Measurements from ENCODE around the gene UTP3. TPM values are rescaled to one million over a fixed set of nuclear protein-coding genes. Genes with fewer than 3 reads are reported as not detected.
"Not testable (repeated sequence)": the region's sequence is repeated elsewhere in the genome, so short reads cannot be mapped to it uniquely, and the experiment has no call there.

Gene UTP3
- total RNA-seq, 2 experiments from 2014 or later: 35.7 to 39.1 TPM

DNA sequence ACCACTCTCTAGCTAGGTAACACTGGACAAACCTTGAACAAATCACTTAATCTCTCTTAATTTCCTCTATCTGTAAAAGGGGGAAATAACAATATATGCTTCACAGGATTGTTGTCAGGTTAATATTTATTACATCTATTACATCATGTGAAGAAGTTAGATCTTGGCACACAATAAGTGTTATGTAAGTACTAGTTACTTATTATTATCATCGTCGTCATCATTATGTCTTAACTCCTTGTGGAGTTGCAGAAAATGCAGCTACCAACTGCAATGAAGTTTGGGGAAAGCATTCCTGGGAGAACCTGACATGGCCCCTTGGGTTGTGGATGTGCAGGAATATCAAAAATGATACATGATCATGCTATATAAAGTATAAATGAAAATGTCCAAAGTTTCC is 17.2 kb upstream of the UTP3 start:
- Mint-ChIP-seq H3K36me3 (peaks cover 2% of the 10 kb centered on the region), H3K27me3 (peaks cover 12% of the 10 kb centered on the region), H3K4me3 (no peak overlapping the region), H3K4me1 (peaks cover 6% of the 10 kb centered on the region), H3K27ac (no peak overlapping the region), H3K9me3 (no peaks in the 10 kb centered on the region)
- ATAC-seq (ENCODE audit: low read depth) (no peak), DNase-seq (no peak)
- POLR2A ChIA-PET: interaction anchor here (0.5 kb wide), 1 partner anchor 579 kb away, joined by 3 read pairs; no protein-coding TSS in a partner anchor

- ATAC-seq (ENCODE audit: low read depth): no peak
- H3K27ac Mint-ChIP-seq: no peak overlapping the region
- H3K4me3 Mint-ChIP-seq: no peak overlapping the region
- peaks cover 3% of the 10 kb centered on the region for H3K36me3 Mint-ChIP-seq
- POLR2A ChIA-PET: no interaction called here
- DNase-seq: no peak
- H3K9me3 Mint-ChIP-seq: no peaks in the 10 kb centered on the region
- H3K27me3 Mint-ChIP-seq: peaks cover 12% of the 10 kb centered on the region
- H3K4me1 Mint-ChIP-seq: peaks cover 22% of the 10 kb centered on the region
Measured at GRCh38 chr4:70674191-70674590, 14.1 kb upstream of the UTP3 start.

GRCh38 chr4:70674731-70675130 is 13.6 kb upstream of the UTP3 start:
- DNase-seq: no peak
- POLR2A ChIA-PET: no interaction called here
- peaks cover 12% of the 10 kb centered on the region for H3K27me3 Mint-ChIP-seq
- peaks cover 27% of the 10 kb centered on the region for H3K4me1 Mint-ChIP-seq
- H3K4me3 Mint-ChIP-seq: no peak overlapping the region
- H3K27ac Mint-ChIP-seq: no peak overlapping the region
- ATAC-seq (ENCODE audit: low read depth): no peak
- peaks cover 5% of the 10 kb centered on the region for H3K36me3 Mint-ChIP-seq
- H3K9me3 Mint-ChIP-seq: no peaks in the 10 kb centered on the region

DNA sequence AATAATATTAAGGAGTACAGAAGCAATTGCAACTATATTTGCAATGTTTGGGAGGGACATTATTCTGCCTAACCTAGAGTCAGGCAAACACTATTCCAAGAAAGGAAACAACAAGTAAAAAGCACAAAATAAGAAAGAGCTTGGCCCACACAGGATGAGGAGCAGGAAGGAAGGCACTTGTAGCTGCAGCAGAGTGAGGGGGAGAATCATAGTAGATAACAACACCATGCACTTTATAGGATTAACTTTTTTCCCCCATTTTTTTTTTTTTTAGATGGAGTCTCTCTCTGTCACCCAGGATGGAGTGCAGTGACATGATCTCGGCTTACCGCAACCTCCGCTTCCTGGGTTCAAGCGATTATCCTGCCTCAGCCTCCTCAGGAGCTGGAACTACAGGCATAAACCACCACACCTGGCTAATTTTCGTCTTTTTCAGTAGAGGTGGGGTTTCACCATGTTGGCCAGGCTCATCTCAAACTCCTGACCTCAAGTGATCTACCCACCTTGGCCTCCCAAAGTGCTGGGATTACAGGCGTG is 11.7 kb upstream of the UTP3 start:
- no peak for ATAC-seq (ENCODE audit: low read depth)
- H3K4me3 Mint-ChIP-seq: peak overlapping the region; percentile 54
- peak overlapping the region; percentile 71 for H3K27ac Mint-ChIP-seq

DNA sequence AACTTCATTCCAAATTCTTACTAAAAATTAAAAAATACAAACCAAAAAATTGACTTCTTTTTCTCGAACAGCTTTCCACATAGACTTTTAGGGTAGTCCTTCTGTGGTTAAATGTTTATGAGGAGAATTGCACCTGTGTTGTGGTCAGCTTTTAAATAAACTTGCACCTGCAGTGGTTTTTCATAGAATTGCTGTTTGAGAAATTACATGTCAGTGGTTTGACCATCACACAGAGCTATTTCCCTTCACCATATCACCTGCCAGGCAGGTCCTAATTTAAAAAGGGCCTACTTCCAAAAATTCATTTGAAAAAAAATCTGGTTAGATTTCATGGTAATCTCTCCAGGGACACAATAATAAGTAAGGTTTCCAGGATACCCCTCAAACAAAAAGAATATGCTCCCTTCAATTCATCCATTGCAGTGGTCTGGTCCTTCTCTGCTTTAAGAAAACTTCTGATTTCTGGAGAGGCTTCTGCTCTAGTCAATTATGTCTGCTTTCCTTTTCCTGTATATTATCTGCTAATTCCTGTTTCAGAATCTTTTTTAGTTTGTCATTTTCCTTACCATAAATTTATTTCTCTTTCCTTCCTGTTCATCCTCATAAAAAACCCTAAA is 9.8 kb upstream of the UTP3 start:
- ATAC-seq (ENCODE audit: low read depth) (peak; percentile 60), DNase-seq (no peak)
- POLR2A ChIA-PET: interaction anchor here (1.1 to 3.2 kb wide), 4 partner anchors 9 to 56 kb away, joined by 4 to 21 read pairs (median 4); partner anchors contain the start of gene UTP3
- Mint-ChIP-seq H3K9me3 (peaks cover 3% of the 10 kb centered on the region), H3K4me1 (peaks cover 36% of the 10 kb centered on the region), H3K4me3 (peak overlapping the region; percentile 23), H3K36me3 (peaks cover 8% of the 10 kb centered on the region), H3K27ac (peak overlapping the region; percentile 84), H3K27me3 (peaks cover 6% of the 10 kb centered on the region)

More for the DNA sequence above, 11.7 kb upstream of the UTP3 start:
- peaks cover 6% of the 10 kb centered on the region for H3K27me3 Mint-ChIP-seq
- no peak for DNase-seq
- peaks cover 8% of the 10 kb centered on the region for H3K36me3 Mint-ChIP-seq
- peaks cover 34% of the 10 kb centered on the region for H3K4me1 Mint-ChIP-seq
- POLR2A ChIA-PET: interaction anchor here (1.2 to 3.2 kb wide), 2 partner anchors 12 to 317 kb away, joined by 5 to 21 read pairs; partner anchors contain the start of genes DCK and UTP3
- no peaks in the 10 kb centered on the region for H3K9me3 Mint-ChIP-seq

DNA sequence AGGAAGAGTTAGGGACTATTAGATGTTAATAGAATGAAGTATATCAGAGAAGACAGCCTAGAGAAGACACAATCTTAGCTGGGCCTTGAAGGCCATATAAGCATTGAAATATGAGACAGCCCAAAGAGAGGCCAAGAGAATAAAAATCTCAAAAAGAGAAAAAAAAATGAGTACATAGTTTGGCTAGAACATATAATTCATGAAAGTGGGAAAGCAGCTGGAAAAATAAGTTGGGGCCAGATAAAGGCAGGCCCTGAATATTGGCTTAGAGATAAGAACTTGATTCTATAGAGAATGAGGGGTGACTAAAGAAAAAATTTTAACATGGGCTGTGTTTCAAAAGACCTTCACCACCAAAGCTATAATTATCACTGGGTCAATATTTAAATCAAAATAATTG is 7.4 kb upstream of the UTP3 start:
- Mint-ChIP-seq H3K27ac (no peak overlapping the region), H3K27me3 (no peaks in the 10 kb centered on the region), H3K36me3 (peaks cover 6% of the 10 kb centered on the region), H3K9me3 (peaks cover 3% of the 10 kb centered on the region), H3K4me1 (peaks cover 37% of the 10 kb centered on the region), H3K4me3 (no peak overlapping the region)
- POLR2A ChIA-PET: interaction anchor here (0.6 to 1.0 kb wide), 2 partner anchors 25 to 35 kb away, joined by 3 to 8 read pairs; no protein-coding TSS in a partner anchor
- DNase-seq (no peak), ATAC-seq (ENCODE audit: low read depth) (no peak)

DNA sequence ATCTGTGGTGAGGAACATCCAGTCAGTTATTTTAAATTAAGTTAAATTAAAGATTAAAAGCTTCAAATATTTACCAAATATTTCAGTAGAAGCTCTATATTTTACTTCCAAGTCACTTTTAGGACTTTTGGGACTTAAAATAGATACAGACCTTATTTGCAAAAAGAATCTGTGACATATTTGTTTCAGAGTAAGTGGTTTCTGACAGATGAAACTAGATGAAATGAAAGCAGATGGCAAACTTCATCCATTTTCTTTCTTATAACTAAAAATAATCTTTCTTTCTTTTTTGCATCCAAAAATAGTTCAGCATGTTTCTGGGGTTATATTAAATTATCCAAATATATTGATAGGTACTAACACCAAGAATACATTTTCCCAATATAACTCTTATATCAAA is 6.6 kb upstream of the UTP3 start:
- peaks cover 5% of the 10 kb centered on the region for H3K36me3 Mint-ChIP-seq
- ATAC-seq (ENCODE audit: low read depth): no peak
- no peak overlapping the region for H3K4me3 Mint-ChIP-seq
- POLR2A ChIA-PET: interaction anchor here (1.0 kb wide), 1 partner anchor 24 kb away, joined by 3 read pairs; no protein-coding TSS in a partner anchor
- peaks cover 34% of the 10 kb centered on the region for H3K4me1 Mint-ChIP-seq
- no peak for DNase-seq
- H3K27ac Mint-ChIP-seq: no peak overlapping the region
- H3K27me3 Mint-ChIP-seq: no peaks in the 10 kb centered on the region
- peaks cover 3% of the 10 kb centered on the region for H3K9me3 Mint-ChIP-seq

GRCh38 chr4:70682142-70682541 is 6.2 kb upstream of the UTP3 start:
- POLR2A ChIA-PET; H3K27me3 Mint-ChIP-seq; H3K27ac Mint-ChIP-seq; ATAC-seq (ENCODE audit: low read depth); H3K4me3 Mint-ChIP-seq; H3K9me3 Mint-ChIP-seq; H3K36me3 Mint-ChIP-seq; DNase-seq: not testable (repeated sequence)
- H3K4me1 Mint-ChIP-seq: peaks cover 29% of the 10 kb centered on the region

DNA sequence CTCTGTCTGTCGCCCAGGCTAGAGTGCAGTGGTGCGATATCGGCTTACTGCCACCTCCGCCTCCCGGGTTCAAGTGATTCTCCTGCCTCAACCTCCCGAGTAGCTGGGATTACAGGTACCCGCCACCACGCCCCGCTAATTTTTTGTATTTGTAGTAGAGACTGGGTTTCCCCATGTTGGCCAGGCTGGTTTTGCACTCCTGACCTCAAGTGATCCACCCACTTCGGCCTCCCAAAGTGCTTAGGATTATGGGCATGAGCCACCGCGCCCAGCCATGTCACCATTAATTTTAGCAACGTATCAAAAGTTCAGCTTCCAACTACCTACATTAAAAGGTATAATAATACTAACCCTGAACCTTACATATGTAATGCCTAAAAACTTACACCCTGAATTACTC is 940 bp upstream of the UTP3 start:
- Mint-ChIP-seq H3K4me3 (peak overlapping the region; percentile 89), H3K27ac (peak overlapping the region; percentile 96), H3K9me3 (peaks cover under 1% of the 10 kb centered on the region), H3K27me3 (no peaks in the 10 kb centered on the region), H3K4me1 (peaks cover 28% of the 10 kb centered on the region), H3K36me3 (peaks cover 17% of the 10 kb centered on the region)
- no peak for ATAC-seq (ENCODE audit: low read depth)
- DNase-seq: no peak
- POLR2A ChIA-PET: interaction anchor here (0.7 to 3.7 kb wide), 7 partner anchors 9 to 308 kb away, joined by 3 to 21 read pairs (median 4); partner anchors contain the start of gene GRSF1

DNA sequence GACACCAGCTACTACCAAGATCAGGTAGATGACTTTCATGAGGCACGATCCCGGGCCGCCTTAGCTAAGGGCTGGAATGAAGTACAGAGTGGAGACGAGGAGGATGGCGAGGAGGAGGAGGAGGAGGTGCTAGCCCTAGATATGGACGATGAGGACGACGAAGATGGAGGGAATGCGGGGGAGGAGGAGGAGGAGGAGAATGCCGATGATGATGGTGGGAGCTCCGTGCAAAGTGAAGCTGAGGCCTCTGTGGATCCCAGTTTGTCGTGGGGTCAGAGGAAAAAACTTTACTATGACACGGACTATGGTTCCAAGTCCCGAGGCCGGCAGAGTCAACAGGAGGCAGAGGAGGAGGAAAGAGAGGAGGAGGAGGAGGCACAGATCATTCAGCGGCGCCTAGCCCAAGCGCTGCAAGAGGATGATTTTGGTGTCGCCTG is 481 bp downstream of the UTP3 start:
- DNase-seq (no peak), ATAC-seq (ENCODE audit: low read depth) (peak; percentile 5)
- Mint-ChIP-seq H3K9me3 (no peaks in the 10 kb centered on the region), H3K36me3 (peaks cover 20% of the 10 kb centered on the region), H3K4me1 (peaks cover 28% of the 10 kb centered on the region), H3K27ac (peak overlapping the region; percentile 96), H3K27me3 (no peaks in the 10 kb centered on the region), H3K4me3 (peak overlapping the region; percentile 89)
- POLR2A ChIA-PET: interaction anchor here (1.2 to 5.3 kb wide), 6 partner anchors 11 to 307 kb away, joined by 5 to 44 read pairs (median 10); partner anchors contain the start of gene GRSF1

DNA sequence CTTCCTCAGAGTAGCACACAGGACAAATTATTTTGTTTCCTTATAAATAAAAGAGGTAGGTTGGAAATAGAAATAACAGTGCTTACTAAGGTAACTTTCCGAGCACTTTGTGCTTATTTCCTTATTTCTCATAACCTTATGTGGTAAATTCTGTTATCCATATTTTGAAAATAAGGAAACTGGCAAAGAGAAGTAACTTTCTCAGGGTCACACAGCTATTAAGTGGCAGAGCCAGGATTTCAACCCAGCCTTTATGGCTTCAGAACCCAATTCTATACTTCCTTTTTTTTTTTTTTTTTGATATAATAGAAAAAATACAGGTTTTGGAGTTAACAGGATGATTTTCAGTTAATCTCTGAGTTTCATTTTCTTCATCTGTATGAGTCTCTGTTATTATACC is 3.3 kb downstream of the UTP3 start:
- peak overlapping the region; percentile 50 for H3K4me3 Mint-ChIP-seq
- peak overlapping the region; percentile 64 for H3K27ac Mint-ChIP-seq
- ATAC-seq (ENCODE audit: low read depth): no peak
- no peak for DNase-seq
- POLR2A ChIA-PET: interaction anchor here (0.6 to 5.3 kb wide), 3 partner anchors 8 to 212 kb away, joined by 3 to 44 read pairs (median 4); no protein-coding TSS in a partner anchor
- peaks cover 21% of the 10 kb centered on the region for H3K36me3 Mint-ChIP-seq
- no peaks in the 10 kb centered on the region for H3K9me3 Mint-ChIP-seq
- no peaks in the 10 kb centered on the region for H3K27me3 Mint-ChIP-seq
- H3K4me1 Mint-ChIP-seq: peaks cover 26% of the 10 kb centered on the region

DNA sequence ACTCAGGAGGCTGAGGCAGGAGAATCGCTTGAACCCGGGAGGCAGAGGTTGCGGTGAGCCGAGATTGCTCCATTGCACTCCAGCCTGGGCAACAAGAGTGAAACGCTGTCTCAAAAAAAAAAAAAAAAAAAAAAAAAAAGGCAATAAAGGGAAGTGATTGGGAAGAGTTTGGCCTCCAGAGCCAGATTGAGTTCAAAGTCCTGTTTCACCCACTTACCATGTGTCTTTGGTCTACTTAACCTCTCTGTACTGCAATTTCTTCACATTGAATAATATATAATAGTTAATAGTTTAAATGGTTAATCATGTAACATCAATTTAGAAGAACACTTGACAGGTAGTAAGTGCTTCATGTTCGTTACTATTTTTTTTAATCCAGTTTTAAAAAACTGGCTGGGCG is 6.3 kb downstream of the UTP3 start:
- H3K36me3 Mint-ChIP-seq: peaks cover 16% of the 10 kb centered on the region
- POLR2A ChIA-PET; H3K27ac Mint-ChIP-seq; ATAC-seq (ENCODE audit: low read depth); DNase-seq; H3K9me3 Mint-ChIP-seq; H3K4me3 Mint-ChIP-seq; H3K27me3 Mint-ChIP-seq: not testable (repeated sequence)
- peaks cover 16% of the 10 kb centered on the region for H3K4me1 Mint-ChIP-seq

DNA sequence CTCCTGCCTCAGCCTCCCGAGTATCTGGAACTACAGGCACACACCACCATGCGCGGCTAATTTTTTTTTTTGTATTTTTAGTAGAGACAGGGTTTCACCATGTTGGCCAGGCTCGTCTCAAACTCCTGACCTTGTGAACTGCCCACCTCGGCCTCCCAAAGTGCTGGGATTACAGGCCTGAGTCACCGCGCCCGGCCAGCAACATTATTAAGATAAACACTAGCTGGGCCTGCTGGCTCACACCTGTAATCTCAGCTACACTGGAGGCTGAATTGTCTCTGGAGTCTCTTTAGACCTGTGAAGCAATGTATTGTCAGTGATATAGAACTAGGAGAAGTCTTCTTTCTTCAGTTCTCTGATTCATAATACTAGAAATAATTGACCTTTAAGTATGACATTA is 10.1 kb downstream of the UTP3 start:
- ATAC-seq (ENCODE audit: low read depth); H3K36me3 Mint-ChIP-seq; H3K9me3 Mint-ChIP-seq; H3K4me1 Mint-ChIP-seq; H3K4me3 Mint-ChIP-seq; POLR2A ChIA-PET; H3K27me3 Mint-ChIP-seq; H3K27ac Mint-ChIP-seq; DNase-seq: not testable (repeated sequence)

DNA sequence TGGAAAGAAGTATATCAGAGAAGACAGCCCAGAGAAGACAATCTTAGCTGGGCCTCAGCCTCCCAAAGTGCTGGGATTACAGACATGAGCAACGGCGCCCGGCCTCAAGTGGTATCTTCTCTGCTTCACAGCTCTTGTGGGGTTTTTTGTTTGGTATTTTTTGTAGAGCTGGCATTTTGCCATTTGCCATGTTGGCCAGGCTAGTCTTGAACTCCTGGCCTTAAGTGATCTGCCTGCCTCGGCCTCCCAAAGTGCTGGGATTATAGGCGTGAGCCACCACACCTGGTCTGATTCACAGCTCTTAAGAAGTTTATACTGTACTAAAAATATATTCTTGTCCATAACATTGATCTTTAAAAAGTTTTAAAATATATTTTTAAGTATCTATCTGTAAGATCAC is 12.4 kb downstream of the UTP3 start:
- no peaks in the 10 kb centered on the region for H3K9me3 Mint-ChIP-seq
- no peaks in the 10 kb centered on the region for H3K27me3 Mint-ChIP-seq
- peaks cover 11% of the 10 kb centered on the region for H3K4me1 Mint-ChIP-seq
- ATAC-seq (ENCODE audit: low read depth) (no peak), DNase-seq (no peak)
- no peak overlapping the region for H3K27ac Mint-ChIP-seq
- H3K36me3 Mint-ChIP-seq: no peaks in the 10 kb centered on the region
- H3K4me3 Mint-ChIP-seq: no peak overlapping the region
- POLR2A ChIA-PET: interaction anchor here (0.7 to 1.2 kb wide), 3 partner anchors 34 to 104 kb away, joined by 3 to 4 read pairs (median 3); no protein-coding TSS in a partner anchor

Data from activated naive CD8-positive, alpha-beta T cell treated with anti-CD3 and anti-CD28 coated beads, Interleukin-2, amount 10 ng/mL, durations not matched to agents 7 days and 5 days (primary cell).